PC-9 (cell line): Measurements from ENCODE around the gene RIPK4.

Experiments
- EZH2 ChIP-seq: fragments of 200-600 bp; sonication (generic); IDR thresholded peaks from 2 replicates; pipeline ENCODE4 v1.8.0; 2017; ENCODE audit warnings: antibody characterized with exemption, low read depth
- TF ChIP-seq, protein P1 (sequence below): fragments of 200-600 bp; sonication (generic); conservative IDR thresholded peaks from 2 replicates; pipeline ENCODE4 v1.6.1; 2017; ENCODE audit warnings: mixed run types, antibody characterized with exemption, mild to moderate bottlenecking, moderate library complexity

DNA sequence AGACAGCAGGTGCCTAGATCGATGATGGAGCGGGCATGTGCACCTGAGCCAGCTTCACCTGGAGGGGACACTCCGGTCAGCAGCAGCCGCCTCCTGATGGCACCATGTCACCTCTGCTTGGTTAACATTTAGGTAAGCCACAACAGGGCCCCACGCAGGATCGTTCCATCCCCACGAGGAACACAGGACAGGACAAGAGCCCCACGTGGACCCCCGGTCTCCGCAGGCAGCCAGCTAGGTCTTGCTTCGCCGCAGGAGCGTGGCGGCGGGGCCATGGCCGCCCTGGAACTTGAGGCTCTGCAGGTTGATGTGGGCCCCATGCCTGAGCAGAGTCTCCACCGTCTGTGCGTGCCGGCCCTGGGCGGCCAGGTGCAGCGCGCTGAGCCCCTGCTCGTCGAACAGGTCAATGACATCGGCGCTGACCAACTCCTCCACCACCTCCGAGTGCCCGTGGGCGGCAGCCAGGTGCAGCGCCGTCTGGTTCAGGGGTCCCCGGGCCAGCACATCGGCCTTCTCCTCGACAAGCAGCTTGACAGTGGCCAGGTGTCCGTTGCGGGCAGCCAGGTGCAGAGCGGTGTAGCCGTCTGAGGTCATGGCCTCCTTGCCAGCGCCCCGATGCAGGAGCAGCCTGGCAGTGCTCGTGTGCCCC lies 26.1 kb downstream of the RIPK4 start:
- TF ChIP-seq, protein P1, sequence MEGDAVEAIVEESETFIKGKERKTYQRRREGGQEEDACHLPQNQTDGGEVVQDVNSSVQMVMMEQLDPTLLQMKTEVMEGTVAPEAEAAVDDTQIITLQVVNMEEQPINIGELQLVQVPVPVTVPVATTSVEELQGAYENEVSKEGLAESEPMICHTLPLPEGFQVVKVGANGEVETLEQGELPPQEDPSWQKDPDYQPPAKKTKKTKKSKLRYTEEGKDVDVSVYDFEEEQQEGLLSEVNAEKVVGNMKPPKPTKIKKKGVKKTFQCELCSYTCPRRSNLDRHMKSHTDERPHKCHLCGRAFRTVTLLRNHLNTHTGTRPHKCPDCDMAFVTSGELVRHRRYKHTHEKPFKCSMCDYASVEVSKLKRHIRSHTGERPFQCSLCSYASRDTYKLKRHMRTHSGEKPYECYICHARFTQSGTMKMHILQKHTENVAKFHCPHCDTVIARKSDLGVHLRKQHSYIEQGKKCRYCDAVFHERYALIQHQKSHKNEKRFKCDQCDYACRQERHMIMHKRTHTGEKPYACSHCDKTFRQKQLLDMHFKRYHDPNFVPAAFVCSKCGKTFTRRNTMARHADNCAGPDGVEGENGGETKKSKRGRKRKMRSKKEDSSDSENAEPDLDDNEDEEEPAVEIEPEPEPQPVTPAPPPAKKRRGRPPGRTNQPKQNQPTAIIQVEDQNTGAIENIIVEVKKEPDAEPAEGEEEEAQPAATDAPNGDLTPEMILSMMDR, result no peak
- no peak for TF ChIP-seq EZH2
